Left colon (tissue), 2 donors: Measurements from ENCODE around the gene DAPK1. TPM values are rescaled to one million over a fixed set of nuclear protein-coding genes. Genes with fewer than 3 reads are reported as not detected.

Experiments used
- ATAC-seq: fragments of 200-7000 bp; cut with Tn5 transposase; one replicate; pipeline ENCODE4 v1.9.1; 2020; ENCODE audit warnings: mild to moderate bottlenecking, moderate library complexity
- DNase-seq, 2 donors: peaks; one replicate each; pipeline ENCODE4 v3.0.0-alpha.2; 2020
- intact Hi-C, 2 donors: fragments of 100-400 bp; cut with DNase I in 1 of 2; cut with micrococcal nuclease in 1 of 2; formaldehyde crosslinking; loops; one replicate each; pipeline versions ENCODE4 v1.11.2 to v1.14.0; 2022; cut with DNase I, micrococcal nuclease
- total RNA-seq, 2 donors: library from RNA; stranded (reverse); fragmentation: NEBNext Ultra II Directional; extraction: Animal tissue kit (Norgen Biotek cat#: 25700); gene quantifications; one replicate each; pipeline ENCODE4 v1.2.1, GENCODE V29; 2021
- donor health status: DM: no; HTN: no; CAD: no.
- donor health status: DM: yes; HTN: yes; CAD: no.

The DAPK1 gene
- total RNA-seq, 2 donors from 2014 or later = 10.4 to 22.8 TPM

DNA sequence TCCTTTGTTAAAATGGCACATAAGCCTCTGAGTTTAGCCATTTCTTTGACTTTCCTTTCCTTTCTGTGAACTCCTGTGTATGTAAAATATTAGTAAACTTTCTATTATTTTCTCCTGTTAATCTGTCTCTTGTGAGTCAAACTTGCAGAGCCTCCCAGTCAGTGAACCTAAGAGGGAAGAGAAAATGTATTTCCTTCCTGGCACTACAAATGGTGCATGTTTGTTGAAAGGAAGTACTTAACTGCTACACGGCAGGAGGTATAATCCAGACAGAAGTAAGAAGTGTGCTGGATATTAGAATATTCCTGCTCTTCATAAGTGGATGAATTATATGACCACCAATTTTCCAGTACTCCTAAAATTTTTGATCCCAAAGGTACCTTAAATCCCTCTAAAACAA lies 251.2 kb downstream of the DAPK1 start:
- intact Hi-C loops = no loop called here
- DNase-seq (no peak), ATAC-seq (no peak)

GRCh38 chr9:87749335-87750035 lies 251.8 kb downstream of the DAPK1 start:
- ATAC-seq (no peak), DNase-seq (no peak)
- intact Hi-C loops = no loop called here

DNA sequence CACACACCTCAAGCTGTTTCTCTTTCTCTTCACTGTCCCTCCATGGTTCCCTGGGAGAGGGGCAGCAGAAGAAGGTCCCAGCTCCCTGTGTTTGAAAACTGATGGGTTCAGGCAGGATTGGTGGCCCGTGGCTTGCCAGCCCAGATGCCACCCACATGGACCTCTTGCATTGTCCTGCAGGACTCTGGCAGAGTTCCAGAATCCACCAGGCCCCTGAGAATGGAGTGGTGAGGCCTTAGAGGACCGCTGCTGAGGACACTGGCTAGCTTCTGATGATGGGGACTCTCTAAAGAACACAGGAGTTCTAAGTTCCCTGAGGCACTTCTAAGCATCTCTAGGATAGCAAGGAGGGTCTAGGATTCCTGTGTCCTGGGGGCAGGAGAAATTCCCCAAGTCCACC lies 253.1 kb downstream of the DAPK1 start:
- intact Hi-C loops = no loop called here
- no peak for ATAC-seq
- no peak for DNase-seq

- intact Hi-C loops = no loop called here
- ATAC-seq (no peak), DNase-seq (no peak)
These were observed 253.8 kb downstream of the DAPK1 start for GRCh38 chr9:87751423-87751822.

GRCh38 chr9:87751868-87752267 lies 254.2 kb downstream of the DAPK1 start:
- intact Hi-C loops = no loop called here
- ATAC-seq = no peak
- no peak for DNase-seq

GRCh38 chr9:87753313-87753712 lies 255.6 kb downstream of the DAPK1 start:
- intact Hi-C loops = no loop called here

More at GRCh38 chr9:87753313-87753712, 255.6 kb downstream of the DAPK1 start:
- ATAC-seq (no peak), DNase-seq (no peak)

Other genes with a start within 250 kb of the DAPK1 start
- gene CTSL, start 228.3 kb downstream of the DAPK1 start, total RNA-seq = 10 to 100 TPM; 55.4 to 69.5 TPM